KMS-11 (cell line): ENCODE results near the gene CACNB4.

ENCODE experiments used
- H2AFZ ChIP-seq: fragments of 200-600 bp; sonication (generic); 2 replicates; pipeline ENCODE4 v1.6.1; 2016; ENCODE audit warnings: antibody characterized with exemption, mixed run types, low read depth
- H3K27ac ChIP-seq: fragments of 200-600 bp; sonication (generic); 2 replicates; pipeline ENCODE4 v1.6.1; 2016; ENCODE audit warnings: mild to moderate bottlenecking, mixed run types
- H3K27me3 ChIP-seq: fragments of 200-600 bp; sonication (generic); 2 replicates; pipeline ENCODE4 v1.6.1; 2017; ENCODE audit warnings: mild to moderate bottlenecking, low read depth, mixed run types, moderate library complexity; ENCODE audit not compliant: insufficient read depth
- H3K36me3 ChIP-seq: fragments of 200-600 bp; sonication (generic); 2 replicates; pipeline ENCODE4 v1.6.1; 2017; ENCODE audit warnings: mild to moderate bottlenecking, mixed run types; ENCODE audit not compliant: insufficient read depth
- H3K4me1 ChIP-seq: fragments of 200-600 bp; sonication (generic); 2 replicates; pipeline ENCODE4 v1.6.1; 2016; ENCODE audit warnings: mild to moderate bottlenecking, low read depth, mixed run types; ENCODE audit not compliant: poor library complexity, severe bottlenecking
- H3K4me2 ChIP-seq: fragments of 200-600 bp; sonication (generic); 2 replicates; pipeline ENCODE4 v1.7.0; 2016; ENCODE audit warnings: mild to moderate bottlenecking, mixed run types
- H3K4me3 ChIP-seq: fragments of 200-600 bp; sonication (generic); IDR thresholded peaks from 2 replicates; pipeline ENCODE4 v1.6.1; 2017; ENCODE audit warnings: low read depth, low read length, mixed read lengths; ENCODE audit not compliant: insufficient read depth
- H3K79me2 ChIP-seq: fragments of 200-600 bp; sonication (generic); 2 replicates; pipeline ENCODE4 v1.6.1; 2016; ENCODE audit warnings: low read depth, mixed run types; ENCODE audit not compliant: insufficient read depth
- H3K9ac ChIP-seq: fragments of 200-600 bp; sonication (generic); 2 replicates; pipeline ENCODE4 v1.6.1; 2016; ENCODE audit warnings: mild to moderate bottlenecking, mixed run types
- H4K20me1 ChIP-seq: fragments of 200-600 bp; sonication (generic); 2 replicates; pipeline ENCODE4 v1.6.1; 2016; ENCODE audit warnings: mild to moderate bottlenecking, mixed run types; ENCODE audit not compliant: insufficient read depth
- TF ChIP-seq, protein P1 (sequence below): fragments of 200-600 bp; sonication (generic); conservative IDR thresholded peaks from 2 replicates; pipeline ENCODE4 v1.6.1; 2017; ENCODE audit warnings: low read depth, mild to moderate bottlenecking, antibody characterized with exemption, low read length, moderate library complexity, mixed read lengths

CACNB4 gene

DNA sequence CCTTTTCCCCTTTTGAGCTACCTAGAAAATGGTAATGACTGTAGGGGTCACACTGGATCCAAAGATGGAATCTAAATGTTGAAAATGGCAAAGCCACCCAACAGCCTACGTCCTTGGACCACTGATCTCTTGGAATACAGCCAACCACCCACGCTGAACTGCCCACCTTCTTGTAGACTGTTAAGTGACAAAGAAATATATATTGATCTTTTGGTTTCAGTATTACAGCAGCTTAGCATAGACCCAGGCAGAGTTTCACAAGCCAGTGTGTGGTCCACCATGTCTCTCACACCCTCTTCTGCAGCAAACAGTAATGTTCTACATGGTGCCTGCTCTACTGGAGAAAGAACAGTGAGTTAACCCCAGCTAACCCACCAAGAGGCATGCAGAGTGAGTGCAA, 20.2 kb downstream of the CACNB4 start:
- H2AFZ ChIP-seq, result no peak overlapping the region
- H3K27me3 ChIP-seq, result no peaks in the 10 kb centered on the region
- no peaks in the 10 kb centered on the region for H4K20me1 ChIP-seq
- no peaks in the 10 kb centered on the region for H3K4me1 ChIP-seq
- H3K27ac ChIP-seq, result no peak overlapping the region
- no peaks in the 10 kb centered on the region for H3K79me2 ChIP-seq
- H3K4me3 ChIP-seq, result no peak overlapping the region
- TF ChIP-seq, protein P1, sequence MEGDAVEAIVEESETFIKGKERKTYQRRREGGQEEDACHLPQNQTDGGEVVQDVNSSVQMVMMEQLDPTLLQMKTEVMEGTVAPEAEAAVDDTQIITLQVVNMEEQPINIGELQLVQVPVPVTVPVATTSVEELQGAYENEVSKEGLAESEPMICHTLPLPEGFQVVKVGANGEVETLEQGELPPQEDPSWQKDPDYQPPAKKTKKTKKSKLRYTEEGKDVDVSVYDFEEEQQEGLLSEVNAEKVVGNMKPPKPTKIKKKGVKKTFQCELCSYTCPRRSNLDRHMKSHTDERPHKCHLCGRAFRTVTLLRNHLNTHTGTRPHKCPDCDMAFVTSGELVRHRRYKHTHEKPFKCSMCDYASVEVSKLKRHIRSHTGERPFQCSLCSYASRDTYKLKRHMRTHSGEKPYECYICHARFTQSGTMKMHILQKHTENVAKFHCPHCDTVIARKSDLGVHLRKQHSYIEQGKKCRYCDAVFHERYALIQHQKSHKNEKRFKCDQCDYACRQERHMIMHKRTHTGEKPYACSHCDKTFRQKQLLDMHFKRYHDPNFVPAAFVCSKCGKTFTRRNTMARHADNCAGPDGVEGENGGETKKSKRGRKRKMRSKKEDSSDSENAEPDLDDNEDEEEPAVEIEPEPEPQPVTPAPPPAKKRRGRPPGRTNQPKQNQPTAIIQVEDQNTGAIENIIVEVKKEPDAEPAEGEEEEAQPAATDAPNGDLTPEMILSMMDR, result no peak
- no peak overlapping the region for H3K9ac ChIP-seq
- H3K4me2 ChIP-seq, result no peak overlapping the region
- no peaks in the 10 kb centered on the region for H3K36me3 ChIP-seq

DNA sequence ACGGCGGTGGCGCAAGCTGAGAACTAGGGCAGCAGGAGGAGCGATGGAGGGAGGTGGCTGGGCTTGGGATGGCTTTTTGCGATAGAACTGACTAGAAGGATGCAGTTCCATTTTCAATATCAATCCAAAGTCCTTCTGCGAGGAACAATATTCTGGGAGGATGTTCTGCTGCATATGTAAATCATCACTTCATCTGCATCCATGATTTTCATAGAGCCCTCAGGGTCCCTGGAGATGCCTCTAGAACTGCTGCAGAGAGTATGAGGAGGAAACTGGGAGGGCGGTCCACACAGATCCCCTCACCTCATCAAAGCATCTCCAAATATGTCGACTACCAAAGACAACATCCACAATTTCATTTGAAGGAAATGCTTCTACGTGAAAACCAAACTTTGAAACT, 20.8 kb downstream of the CACNB4 start:
- Histone ChIP-seq H3K27ac (no peak overlapping the region), H4K20me1 (no peaks in the 10 kb centered on the region), H3K27me3 (no peaks in the 10 kb centered on the region), H3K9ac (no peak overlapping the region), H3K4me2 (no peak overlapping the region), H3K4me3 (no peak overlapping the region), H3K4me1 (no peaks in the 10 kb centered on the region), H3K79me2 (no peaks in the 10 kb centered on the region), H3K36me3 (no peaks in the 10 kb centered on the region), H2AFZ (no peak overlapping the region)
- TF ChIP-seq, protein P1, result no peak

DNA sequence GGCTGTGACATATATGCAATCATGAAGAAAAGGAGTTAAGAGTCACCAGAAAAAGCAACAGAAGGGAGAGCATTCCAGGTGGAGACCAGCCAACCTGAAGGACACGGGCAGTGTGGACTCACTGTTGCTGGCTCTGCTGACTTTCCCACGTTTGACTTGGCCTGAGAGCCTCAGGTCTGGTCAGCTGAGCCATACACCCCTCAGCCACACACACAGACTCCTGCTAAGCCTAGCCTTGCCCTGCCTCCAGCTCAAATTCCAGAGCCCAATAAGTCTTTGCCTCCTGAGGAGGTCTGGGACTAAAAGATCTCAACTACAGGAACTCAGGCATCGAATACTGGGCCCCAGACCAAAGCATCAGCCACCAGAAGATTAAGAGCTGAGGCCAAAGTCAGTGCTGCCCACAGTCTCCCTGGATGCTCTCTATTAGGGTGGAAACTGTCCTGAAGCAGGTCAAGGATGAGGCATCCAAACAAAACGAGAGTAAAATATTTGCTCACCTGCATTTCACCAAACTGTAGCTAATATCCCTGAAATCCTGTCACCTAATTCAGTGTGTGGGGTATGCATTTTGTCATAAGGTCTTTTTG, 23.3 kb downstream of the CACNB4 start:
- H2AFZ ChIP-seq, result no peak overlapping the region
- TF ChIP-seq, protein P1, result no peak

DNA sequence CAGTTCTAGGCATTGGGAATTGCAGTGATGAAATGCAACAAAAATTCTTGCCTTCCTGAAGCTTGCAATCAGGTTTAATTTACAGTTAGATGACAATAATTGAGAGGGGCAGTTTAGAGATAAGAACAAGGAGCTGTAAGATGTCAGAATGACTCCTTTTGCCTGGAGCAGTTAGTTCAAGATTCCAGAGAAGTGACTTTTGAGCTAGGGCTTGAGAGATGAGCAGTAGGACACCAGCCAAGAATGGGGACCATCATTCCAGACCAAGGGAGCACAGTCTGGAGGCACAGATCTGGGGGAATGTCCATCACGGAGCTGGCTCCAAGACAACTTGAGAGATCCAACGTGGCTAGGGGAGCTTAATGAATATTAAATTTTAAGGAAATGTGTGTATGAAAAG, 26.8 kb downstream of the CACNB4 start:
- no peak overlapping the region for H2AFZ ChIP-seq
- H3K9ac ChIP-seq, result no peak overlapping the region
- H3K27ac ChIP-seq, result no peak overlapping the region
- TF ChIP-seq, protein P1, result no peak
- no peaks in the 10 kb centered on the region for H4K20me1 ChIP-seq
- H3K27me3 ChIP-seq, result no peaks in the 10 kb centered on the region
- H3K4me2 ChIP-seq, result no peak overlapping the region
- H3K79me2 ChIP-seq, result no peaks in the 10 kb centered on the region
- no peaks in the 10 kb centered on the region for H3K4me1 ChIP-seq
- H3K36me3 ChIP-seq, result no peaks in the 10 kb centered on the region
- no peak overlapping the region for H3K4me3 ChIP-seq

More for the DNA sequence above, 23.3 kb downstream of the CACNB4 start:
- no peak overlapping the region for H3K27ac ChIP-seq
- no peaks in the 10 kb centered on the region for H3K4me1 ChIP-seq
- H3K4me2 ChIP-seq, result no peak overlapping the region
- H3K4me3 ChIP-seq, result no peak overlapping the region
- no peaks in the 10 kb centered on the region for H3K36me3 ChIP-seq
- no peaks in the 10 kb centered on the region for H3K27me3 ChIP-seq
- H3K79me2 ChIP-seq, result no peaks in the 10 kb centered on the region
- no peak overlapping the region for H3K9ac ChIP-seq
- H4K20me1 ChIP-seq, result no peaks in the 10 kb centered on the region
